SKM-1 (cell line): Measurements from ENCODE around the gene IFITM2.

Experiments used
- DNase-seq: peaks from one replicate; lab custom pipeline; 2025; ENCODE audit not compliant: unreplicated experiment; lab: John Stamatoyannopoulos, UW

The IFITM2 gene

GRCh38 chr11:292211-293121, 15.2 kb upstream of the IFITM2 start:
- no peak for DNase-seq

- DNase-seq: no peak
Observed at GRCh38 chr11:293271-293851, 14.3 kb upstream of the IFITM2 start.

GRCh38 chr11:293852-294661, 13.6 kb upstream of the IFITM2 start:
- DNase-seq: no peak

- no peak for DNase-seq
Observed at GRCh38 chr11:294780-295179, 12.8 kb upstream of the IFITM2 start.

GRCh38 chr11:295351-296170, 12.1 kb upstream of the IFITM2 start:
- no peak for DNase-seq

- no peak for DNase-seq
Observed at GRCh38 chr11:296171-297050, 11.2 kb upstream of the IFITM2 start.

GRCh38 chr11:297051-297585, 10.5 kb upstream of the IFITM2 start:
- no peak for DNase-seq

GRCh38 chr11:297586-298405, 9.8 kb upstream of the IFITM2 start:
- DNase-seq: no peak

GRCh38 chr11:298406-299065, 9.1 kb upstream of the IFITM2 start:
- no peak for DNase-seq

GRCh38 chr11:299081-299891, 8.3 kb upstream of the IFITM2 start, which contains the start of gene IFITM5:
TSS of gene IFITM5 (minus strand) at chr11:299526. CDS start at chr11:299490, 36 bp downstream.
- DNase-seq: no peak

- DNase-seq: no peak
Observed at GRCh38 chr11:299951-300735, 7.5 kb upstream of the IFITM2 start.

- no peak for DNase-seq
Observed at GRCh38 chr11:303363-303762, 4.3 kb upstream of the IFITM2 start.

- DNase-seq: no peak
Observed at GRCh38 chr11:304061-304506, 3.5 kb upstream of the IFITM2 start.

- peak; percentile 32 for DNase-seq
Observed at GRCh38 chr11:304915-305843, 2.4 kb upstream of the IFITM2 start.

GRCh38 chr11:305844-306211, 1.8 kb upstream of the IFITM2 start:
- no peak for DNase-seq
